ENCODE results near the gene ZNF622.

DNA sequence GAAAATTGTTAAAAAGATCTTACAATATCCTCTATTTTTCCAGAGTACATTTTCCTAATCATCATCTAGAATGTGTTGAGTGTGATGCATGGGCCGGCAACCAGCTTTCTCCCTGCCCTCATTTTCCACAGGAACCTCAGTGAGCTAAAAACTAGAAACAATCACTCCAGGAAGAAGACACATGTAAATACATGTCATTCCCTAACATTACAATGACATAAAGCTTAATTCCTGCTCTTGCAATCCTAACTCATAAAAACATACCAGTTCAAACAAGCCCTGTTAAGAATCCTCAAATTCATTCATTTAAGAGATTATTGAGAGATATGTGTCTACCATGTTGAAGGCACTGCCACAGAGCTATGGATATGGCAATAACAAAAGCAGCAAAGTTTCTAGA is 18.5 kb upstream of the ZNF622 start:
- TF ChIP-seq GATA3 (IDR thresholded peaks at IDR 0.05; ENCODE audit: low read depth, low read length), result no peak
- no peak for TF ChIP-seq GATA2 (IDR thresholded peaks at IDR 0.05; ENCODE audit: low read depth, low read length)

Measured in SH-SY5Y (cell line).